ENCODE results near the gene MVB12B.

The MVB12B gene

DNA sequence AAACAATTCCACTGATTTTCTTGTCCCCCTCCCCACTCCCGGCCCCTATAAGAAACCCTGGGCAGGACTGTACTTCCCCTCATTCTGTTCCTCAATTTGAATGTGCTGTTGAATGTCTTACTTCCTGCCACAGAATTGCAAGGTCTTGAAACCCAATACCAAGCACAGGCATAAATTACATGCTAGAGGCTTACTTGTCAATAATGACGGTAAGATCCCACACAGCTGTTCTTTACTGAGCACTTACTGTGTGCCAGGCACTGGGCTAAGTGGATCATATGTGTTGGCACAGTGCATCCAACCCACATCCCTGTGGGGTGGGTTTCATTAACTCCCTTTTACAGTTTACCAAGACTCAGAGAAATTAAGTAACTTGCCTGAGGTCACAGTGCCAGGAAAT is 63.4 kb downstream of the MVB12B start:
- no peak for DNase-seq

DNA sequence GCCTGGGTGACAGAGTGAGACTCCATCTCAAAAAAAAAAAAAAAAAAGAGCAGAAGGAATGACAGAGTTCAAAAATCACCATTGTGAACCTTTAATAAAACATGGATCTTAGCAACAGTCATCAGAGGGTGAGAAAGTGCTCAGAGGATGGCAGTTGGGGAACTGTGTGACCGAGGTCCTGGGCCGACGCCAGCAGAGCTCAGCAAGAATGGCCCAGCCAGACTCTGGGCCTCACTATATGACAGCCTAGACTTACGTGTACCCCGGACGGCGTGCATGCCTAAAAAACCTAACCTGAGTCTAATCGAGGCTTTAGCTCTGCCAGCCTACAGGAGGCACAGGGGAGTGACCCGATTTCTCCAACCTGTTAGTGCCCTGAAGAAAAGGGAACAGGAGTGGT is 64.3 kb downstream of the MVB12B start:
- no peak for DNase-seq

DNA sequence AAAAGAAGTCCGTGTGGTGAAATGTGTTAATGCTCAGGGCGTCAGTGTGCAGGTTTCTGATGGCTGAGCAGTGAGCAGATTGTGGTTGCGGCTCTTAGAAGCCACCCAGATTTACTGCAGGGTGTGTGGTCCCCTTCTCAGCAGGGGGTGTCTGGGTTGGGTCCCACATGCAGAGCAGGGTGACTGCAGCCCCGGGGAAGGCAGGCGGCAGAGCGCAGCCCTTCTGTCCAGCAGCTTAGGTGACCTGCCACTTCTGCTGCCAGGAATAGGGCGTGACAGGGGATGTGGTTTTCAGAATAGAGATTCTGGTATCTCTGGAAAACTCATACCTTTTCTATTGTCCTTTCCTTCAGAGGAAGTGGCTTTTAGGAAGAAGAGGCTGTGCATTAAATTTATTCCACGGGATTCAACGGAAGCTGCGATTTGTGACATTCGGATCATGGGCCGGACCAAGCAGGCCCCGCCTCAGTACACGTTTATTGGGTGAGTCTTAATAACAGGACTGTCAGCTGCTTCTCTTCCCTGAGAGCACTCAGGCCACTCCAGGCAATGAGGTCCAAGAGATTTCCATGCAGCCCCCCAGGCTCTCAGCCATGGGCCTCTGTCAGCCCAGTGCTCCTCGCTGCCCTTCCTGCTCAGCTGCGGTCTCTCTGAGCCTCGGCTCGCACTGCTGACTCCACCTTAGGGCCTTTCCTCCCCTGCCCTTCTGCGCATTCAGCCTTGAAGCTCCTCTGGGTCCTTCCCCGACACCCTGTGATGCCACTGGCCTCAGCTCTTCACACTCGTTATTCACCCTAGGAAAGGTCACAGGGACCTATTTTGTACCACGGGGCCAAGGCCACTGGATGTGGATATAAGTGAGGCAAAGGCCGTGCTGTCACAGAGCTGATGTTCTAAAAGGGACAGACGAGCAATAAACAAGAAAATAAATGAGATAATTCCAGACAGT is 65.4 kb downstream of the MVB12B start:
- DNase-seq: no peak

DNA sequence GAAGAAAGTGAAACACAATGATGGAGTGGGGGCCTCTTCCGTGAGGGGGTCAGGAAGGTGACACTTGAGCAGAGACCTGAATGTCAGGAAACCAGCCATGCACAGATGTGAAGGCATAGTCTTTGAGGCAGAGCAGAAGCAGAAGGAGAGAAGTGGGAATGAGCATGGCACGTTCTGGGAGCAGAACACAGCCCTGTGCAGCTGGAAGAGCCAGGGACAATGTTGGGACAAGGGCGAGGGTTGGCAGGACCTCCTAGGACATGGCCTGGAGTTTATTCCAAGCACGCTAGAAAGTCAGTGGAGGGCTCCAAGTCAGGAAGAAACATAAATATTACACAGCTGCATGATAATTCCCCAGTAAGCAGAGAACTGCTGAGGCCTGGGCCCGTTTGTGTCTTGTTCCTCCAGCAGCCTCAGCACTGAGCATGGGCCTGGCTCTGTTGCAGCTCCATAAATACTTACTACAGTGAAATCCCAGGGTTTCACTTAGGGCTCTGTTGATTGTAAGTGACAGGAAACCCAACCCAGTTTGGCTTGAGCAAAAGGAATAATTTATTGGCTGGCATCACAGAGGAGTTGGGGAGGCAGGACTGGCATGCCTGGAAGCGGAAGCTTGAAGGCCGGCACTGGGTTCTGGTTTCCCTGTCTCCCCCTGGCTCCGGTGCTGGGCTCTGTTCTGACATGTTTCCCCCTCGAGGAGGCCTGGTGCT is 66.2 kb downstream of the MVB12B start:
- DNase-seq: no peak

DNA sequence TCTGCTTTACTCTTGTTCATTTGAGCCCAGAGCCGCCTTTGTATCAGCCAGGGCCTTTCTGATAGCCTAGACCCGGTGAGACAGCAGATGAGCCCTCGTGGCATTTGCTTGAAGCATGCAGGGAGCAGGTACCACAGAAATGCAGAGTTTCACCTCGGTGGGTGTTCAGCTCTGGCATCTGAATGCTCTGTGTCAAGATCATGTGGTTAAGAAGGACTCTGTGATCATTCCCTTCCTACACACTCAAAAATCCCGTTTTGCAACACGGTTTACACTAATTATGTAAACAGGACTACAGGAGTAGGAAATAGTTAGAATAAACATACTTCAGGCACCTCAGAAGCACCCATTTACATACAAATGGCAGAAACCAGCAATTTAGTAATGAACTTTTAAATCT is 67.2 kb downstream of the MVB12B start:
- no peak for DNase-seq

DNA sequence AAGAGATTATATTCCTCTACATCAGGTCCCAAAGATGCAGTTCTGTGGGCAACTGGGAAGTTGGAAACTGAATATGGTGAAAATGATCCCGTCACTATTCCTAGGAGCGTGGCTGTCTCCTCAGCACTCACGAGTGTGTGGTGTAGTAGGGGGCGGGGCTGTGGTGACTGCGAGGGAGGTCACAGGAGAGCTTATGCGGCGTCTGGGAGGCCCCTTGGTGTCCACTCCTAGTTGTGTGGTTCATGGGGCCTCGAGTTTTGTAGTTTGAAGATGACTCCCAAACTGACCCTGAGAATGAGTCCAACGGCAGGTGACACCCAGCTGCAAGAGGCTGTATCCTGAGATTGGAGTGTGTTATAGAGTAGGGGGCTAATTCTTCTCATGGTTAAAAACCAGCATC is 68.2 kb downstream of the MVB12B start:
- no peak for DNase-seq

DNA sequence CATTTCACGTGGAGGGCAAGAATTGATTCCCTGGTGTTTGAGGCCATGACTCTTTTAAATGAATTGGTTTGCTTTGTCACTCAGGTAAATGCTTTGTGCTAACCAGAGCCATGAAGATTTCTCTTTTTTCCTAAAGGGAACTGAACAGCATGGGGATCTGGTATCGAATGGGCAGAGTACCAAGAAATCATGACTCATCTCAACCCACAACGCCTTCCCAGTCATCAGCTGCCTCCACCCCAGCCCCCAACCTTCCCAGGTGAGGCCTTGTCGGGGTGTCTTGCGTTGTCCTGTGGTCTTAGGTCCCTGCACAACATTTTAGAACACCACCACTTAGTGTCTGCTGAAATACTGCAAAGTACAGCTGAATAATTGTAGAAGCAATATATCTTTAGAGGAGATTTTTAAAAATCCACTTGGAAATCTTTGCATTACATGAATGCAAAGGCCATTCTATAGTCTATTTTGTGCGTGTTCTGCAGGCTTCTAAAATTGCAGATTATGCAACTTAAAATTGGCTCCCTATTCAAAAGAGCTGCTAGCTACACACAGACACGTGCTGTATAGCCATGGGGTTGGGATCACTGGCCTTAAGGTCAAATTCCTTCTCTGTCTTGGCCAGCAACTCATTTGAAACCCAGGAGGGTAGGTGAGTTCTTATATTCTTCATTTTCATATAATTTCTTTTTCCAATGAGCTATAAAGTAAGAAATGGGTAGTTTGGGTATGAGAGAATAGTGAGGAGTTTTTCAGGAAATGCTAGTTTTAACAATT is 69.0 kb downstream of the MVB12B start:
- DNase-seq: peak; percentile 47

DNA sequence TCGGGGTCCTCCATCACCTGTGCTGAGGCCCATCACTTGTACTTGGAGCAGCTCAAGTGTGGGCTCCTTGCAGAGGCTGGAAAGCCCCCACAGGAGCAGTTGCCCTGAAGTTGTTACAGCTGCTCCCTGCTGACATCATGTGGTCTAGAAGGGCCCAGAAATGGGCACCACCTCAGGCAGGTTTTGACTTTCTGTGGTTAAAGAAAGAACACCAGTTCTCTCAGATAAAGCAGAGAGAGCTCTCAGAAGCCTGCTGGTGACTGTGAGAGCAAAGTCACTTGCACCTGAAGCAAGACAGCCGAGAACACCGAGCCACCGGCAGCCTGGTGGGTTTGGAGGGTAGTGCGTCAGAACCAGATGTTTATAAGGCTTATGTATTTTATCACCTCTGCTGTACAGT is 70.4 kb downstream of the MVB12B start:
- no peak for DNase-seq

DNA sequence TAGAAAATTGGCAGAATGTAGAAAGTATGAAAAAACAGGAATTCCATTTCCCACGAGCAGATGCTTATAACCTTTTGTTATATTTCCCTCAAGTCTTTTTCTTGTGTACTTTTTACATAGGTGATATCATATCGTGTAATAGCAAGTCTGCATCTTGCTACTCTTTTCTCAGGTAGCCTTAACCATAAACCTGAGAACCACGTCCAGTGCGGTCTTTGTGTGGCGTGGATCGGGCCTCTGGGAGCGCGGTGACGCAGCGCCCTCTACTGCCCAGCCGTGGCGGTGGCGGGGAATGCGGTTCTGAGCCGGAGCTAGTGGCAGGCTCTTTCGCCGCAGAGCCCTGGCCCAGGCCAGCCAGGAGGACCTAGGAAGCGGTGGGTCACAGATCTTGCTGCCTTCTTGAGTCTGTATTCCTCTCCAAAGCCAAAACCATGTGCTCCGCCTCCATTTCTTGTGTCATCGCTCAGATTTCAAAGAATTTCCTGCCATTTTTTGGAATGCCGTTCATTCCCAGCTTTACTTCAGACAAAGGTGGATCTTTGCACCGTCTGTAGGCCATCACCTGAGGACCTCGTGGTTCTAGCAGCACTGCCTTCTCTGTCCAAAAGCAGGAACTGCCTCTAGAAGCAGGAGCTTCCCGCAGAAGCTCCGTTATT is 71.9 kb downstream of the MVB12B start:
- DNase-seq: peak; percentile 13

DNA sequence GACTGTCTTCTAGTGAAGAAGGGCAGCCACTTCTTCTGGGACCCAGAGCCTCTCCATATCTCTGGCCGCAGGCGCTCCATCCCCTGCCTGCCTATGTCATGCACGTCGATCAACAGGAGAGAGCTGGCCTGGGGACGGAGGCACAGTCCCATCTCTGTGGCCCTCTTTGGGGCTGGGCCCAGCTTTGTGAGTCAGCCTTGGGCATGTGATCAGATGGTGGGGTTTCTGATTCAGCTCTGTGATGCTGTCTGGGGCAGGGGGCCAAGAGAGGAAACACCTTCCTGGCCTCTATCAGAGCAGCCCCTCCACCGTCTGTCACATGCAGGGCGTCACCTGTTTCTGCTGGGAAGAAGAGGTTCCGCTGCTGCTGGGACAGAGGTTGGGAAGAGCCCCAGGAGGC is 72.6 kb downstream of the MVB12B start:
- DNase-seq: no peak

DNA sequence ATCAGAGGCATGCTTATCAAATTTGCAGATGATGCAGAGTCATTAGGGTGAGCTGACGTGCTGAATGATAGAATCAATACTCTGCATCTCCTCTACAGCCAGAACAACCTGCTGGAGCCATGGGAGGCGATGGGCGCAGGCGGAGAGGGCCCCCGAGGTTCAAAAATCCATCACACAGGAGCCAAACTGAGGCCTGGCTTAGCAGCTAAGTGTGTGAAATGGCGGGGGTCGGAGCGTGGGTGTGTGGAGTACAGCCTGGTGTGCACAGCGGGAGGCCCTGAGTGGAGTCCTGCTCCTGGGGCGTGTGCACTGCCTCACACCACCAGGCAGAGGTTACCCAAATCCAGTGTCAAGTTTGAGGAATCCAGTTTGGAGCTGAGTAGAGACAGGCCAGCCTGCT is 73.2 kb downstream of the MVB12B start:
- DNase-seq: no peak

DNA sequence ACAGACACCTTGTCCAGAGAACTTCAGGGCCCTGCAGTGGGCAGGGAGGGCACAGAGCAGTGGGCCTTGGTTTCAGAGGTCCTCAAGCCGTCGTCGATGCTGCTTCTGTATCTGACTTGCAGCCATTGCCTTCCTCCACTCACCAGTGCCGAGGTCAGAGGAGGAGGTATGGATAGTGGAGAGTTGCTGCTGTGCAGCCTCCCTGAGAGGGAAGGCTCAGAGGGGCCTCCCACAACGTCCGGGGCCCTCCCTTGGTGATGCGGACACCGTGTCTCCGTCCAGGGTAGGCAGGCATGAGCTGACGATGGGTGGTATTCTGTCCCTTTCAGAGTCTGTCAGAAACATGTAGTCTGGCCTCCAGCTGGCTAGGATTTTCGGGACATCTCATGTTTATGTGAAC is 73.9 kb downstream of the MVB12B start:
- DNase-seq: no peak

DNA sequence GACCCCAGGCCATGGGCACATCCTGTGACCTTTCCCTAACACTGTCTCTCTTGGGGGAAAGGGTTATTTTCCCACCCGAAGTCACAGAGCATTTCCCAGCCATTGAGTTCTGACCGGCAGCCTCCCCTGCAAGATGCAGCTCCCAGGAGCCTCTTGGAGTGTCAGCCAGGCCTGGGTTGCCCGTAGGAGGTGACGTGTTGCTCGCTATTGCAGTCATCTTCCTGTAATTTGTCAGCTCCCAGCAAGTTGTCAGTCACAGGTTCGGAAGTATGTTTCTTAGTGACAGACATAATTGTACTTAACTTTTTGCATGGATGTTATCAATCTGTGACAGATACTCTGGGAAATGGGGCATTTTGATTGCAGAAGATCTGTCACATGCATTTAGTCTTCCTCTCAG is 74.5 kb downstream of the MVB12B start:
- DNase-seq: no peak

DNA sequence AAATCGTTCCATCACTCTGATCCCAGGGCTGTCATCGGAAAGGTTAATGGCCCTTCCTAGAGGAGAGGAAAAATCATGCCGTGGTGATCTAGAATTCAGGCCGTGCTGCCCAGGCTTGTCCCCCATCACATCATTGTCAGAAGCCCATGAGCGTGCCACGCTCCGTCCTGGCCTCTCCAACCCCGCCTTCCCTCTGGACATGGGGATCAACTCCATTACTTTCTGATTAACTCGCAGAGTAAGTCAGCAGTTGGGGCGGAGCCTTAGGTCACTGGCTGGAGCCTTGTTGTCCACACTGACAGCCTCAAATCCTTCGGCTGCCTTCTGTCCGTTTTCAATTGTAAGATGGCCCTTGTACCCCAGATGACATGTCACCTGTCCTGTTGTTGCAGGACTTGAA is 75.0 kb downstream of the MVB12B start:
- DNase-seq: no peak

DNA sequence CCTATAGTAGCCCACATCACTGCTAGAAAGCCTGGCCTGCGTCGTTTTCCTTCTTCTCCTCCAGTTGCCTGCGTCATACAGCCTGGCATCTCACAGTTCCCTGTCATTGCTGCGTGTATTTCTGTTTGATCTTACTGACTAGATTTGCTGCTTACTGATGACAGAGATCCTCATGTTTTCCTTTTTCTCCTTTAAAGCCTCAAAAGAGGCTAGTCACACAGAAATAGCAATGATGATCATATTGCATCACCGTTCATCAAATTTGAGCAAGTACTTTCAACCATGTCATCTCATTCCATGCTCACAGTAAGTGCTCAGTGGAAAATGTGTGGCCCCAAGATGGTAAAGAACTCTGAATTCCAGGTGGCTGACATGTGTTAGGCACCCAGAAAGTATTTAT is 76.8 kb downstream of the MVB12B start:
- DNase-seq: no peak

DNA sequence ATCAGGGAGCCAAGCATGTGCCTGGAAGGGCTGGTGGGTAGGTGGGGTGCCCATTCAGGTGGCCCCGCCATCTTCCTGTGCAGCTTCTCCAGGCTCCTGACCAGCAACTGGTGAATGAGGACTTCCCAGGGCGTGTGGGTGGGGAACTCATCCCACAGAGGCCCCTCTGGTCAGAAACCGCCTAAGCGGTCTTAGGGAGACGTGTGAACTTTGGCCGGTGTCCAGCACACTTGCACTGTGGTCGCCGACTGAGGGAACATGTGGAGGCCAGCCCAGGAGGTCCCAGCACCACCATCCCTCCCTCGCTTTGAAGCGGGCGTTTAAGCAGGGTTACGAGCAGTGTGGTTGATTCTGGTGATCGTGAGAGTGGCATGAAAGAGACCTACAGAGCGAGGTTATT is 77.8 kb downstream of the MVB12B start:
- DNase-seq: no peak

DNA sequence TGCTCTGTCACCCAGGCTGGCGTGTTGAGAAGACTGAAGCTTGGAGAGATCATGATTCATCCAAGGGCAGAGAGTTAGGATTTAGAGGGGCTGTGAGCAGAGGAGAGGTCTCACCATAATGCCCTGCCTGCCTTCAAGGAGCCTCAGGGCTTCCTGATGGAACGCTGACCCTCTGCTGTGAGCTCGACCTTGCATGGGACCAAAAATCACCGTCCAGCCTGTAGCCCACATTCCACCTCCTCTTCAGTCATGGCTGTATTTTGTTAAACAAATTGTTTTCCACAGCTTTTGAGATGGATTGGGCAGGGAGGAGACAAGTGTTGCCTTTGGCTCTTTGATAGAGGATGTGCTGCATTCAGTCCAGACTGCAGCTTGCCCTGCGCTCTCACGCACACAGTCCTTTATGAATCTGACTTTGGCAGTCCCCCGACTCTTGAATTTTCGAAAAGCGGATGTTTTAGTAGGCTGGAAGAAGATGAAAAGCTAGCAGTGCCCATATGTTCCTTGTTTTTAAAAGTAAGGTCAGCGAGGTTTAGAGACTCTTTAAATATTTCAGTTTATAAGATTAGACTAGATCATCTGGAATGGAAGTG is 79.5 kb downstream of the MVB12B start:
- DNase-seq: no peak

DNA sequence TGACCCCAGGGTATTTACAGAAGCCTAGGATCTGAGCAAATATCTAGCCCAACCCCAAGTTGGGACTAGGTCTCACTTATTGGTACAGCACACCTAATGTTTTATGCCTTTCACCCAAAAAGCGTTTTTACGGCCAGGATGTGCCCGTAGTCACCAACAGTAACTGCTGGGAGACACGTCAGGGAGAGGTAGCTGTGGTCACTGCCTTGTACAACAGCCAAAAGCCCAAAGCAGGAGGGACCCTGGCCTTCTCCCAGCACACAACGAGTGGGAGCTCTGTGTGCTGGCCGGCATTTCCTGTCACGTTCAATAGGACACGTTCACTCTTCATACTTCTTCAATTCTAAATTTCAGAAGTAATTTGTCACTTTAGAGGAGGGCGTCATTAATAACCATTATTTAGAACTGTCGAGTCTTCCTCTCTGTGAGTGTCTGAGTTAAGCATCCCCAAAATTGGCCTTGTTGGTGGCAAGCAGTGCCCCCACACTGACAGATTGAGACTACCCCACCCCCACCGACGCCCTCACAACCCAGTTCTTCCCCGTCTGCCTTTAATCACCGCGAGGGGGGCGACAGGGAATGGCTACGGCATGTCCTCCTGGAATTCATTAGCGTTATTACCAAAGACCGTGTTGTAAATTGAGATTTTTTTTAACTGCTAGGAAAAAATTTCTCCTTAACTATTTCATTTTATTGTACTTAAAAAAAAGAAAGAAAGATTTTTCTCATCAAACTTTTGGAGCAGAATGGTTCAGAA is 80.7 kb downstream of the MVB12B start:
- no peak for DNase-seq

DNA sequence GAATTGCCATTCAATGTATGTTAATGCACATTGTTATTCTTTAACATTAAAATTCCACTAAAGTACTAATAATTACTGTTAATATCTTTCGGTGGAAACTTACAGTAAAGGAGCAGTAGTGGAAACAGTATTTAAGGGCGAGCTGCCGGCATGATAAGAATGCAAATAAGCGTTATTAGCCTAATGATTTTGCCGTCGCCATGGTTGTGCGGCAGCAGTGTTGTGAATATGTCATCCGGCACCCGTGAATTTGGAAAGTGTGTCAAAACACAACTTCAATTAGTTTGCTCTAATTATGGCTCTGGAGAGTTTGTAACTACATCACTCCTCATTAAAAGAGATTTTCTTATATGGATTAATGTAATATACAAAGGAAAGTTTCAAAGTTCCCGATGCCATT is 81.4 kb downstream of the MVB12B start:
- no peak for DNase-seq

DNA sequence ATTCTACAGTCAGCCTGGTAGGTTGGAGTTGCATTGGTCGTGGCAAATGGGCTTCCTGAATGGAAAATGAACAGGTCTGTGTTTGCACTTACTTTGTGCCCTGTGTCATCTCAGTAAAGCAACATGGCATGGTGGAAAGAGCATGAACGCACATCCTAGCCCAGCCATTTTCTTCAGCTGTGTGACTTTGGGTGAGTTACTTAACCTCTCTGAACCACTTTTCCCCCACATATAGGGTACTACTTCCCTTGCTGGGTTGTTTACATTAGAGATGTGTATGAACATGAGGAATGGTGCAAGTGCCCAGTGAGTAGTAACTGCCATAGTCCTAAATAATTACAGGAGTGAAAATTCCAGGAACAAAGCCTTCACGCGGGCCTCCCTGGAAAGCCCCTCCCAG is 83.6 kb downstream of the MVB12B start:
- no peak for DNase-seq

DNA sequence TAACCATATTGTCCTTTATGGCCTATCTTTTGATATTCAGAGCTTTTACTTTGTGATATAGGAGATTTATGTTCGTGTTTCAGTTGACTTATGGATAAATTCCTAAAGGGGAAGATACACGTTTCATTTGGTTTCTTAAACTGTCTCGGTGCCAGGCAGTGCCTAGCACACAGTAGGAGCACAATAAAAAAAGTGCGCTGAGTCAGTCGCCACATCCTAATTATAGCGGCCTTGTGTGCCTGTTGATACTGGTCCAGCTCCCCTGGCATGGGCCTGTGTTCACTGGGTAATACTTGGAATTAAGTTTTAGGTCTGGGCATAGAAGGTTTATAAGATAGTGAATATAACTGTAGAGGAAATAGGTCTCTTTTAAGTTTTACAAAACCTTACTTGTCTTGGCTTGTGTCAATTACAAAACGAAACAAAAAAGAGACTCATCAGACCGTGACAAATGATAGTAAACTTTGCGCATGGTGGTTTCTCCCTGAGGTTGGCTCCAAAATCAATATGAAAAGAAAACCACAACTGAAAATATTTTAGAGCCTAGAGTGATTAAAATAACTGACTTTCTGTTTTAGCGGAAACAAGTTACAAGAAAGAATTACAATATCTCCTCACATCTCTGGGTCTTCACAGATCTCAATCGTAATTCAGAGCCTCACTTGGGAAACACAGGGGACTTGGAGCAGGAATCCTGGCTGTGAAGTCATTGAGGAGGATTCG is 84.8 kb downstream of the MVB12B start:
- DNase-seq: no peak
